ENCODE measurements around the gene ACY1.

ACY1 gene

GRCh38 chr3:51946796-51947195, 36.5 kb upstream of the ACY1 start:
- ChIA-PET POLR2A (no interaction called here), CTCF (interaction anchor here (0.6 to 4.2 kb wide), 3 partner anchors 19 to 57 kb away, joined by 3 to 23 read pairs (median 4); partner anchors contain the start of genes ABHD14A and ABHD14B)
- DNase-seq (ENCODE audit: low read depth, low spot score) = no peak
- H3K4me3 ChIP-seq (ENCODE audit: low read depth, low read length) = no peak overlapping the region
- TF ChIP-seq CTCF (IDR thresholded peaks at IDR 0.05; ENCODE audit: insufficient read depth, low read length, missing control alignments) = no peak

- ChIA-PET POLR2A (no interaction called here), CTCF (interaction anchor here (4.2 kb wide), 1 partner anchor 27 kb away, joined by 23 read pairs; the partner anchor contains the start of genes ABHD14A and ABHD14B)
- no peak for DNase-seq (ENCODE audit: low read depth, low spot score)
- TF ChIP-seq CTCF (IDR thresholded peaks at IDR 0.05; ENCODE audit: insufficient read depth, low read length, missing control alignments) = no peak
- H3K4me3 ChIP-seq (ENCODE audit: low read depth, low read length) = no peak overlapping the region
Measured at GRCh38 chr3:51947215-51947900, 36.0 kb upstream of the ACY1 start.

GRCh38 chr3:51948016-51948580, 35.2 kb upstream of the ACY1 start:
- DNase-seq (ENCODE audit: low read depth, low spot score) = no peak
- no peak for TF ChIP-seq CTCF (IDR thresholded peaks at IDR 0.05; ENCODE audit: insufficient read depth, low read length, missing control alignments)
- H3K4me3 ChIP-seq (ENCODE audit: low read depth, low read length) = no peak overlapping the region
- CTCF ChIA-PET = interaction anchor here (0.6 to 4.2 kb wide), 3 partner anchors 18 to 53 kb away, joined by 3 to 23 read pairs (median 3); partner anchors contain the start of genes ABHD14A, ABHD14B and PCBP4
- POLR2A ChIA-PET = no interaction called here

GRCh38 chr3:51949121-51949520, 34.2 kb upstream of the ACY1 start:
- ChIA-PET POLR2A (no interaction called here), CTCF (interaction anchor here (1.5 to 4.2 kb wide), 3 partner anchors 14 to 25 kb away, joined by 3 to 23 read pairs (median 5); partner anchors contain the start of genes ABHD14A, ABHD14B and PCBP4)
- H3K4me3 ChIP-seq (ENCODE audit: low read depth, low read length) = no peak overlapping the region
- DNase-seq (ENCODE audit: low read depth, low spot score) = no peak
- no peak for TF ChIP-seq CTCF (IDR thresholded peaks at IDR 0.05; ENCODE audit: insufficient read depth, low read length, missing control alignments)

GRCh38 chr3:51950899-51951298, 32.4 kb upstream of the ACY1 start:
- no peak overlapping the region for H3K4me3 ChIP-seq (ENCODE audit: low read depth, low read length)
- CTCF ChIA-PET = interaction anchor here (4.2 to 6.7 kb wide), 3 partner anchors 9 to 23 kb away, joined by 23 to 52 read pairs (median 33); partner anchors contain the start of genes ABHD14A, ABHD14B, PARP3 and RRP9
- no peak for DNase-seq (ENCODE audit: low read depth, low spot score)
- POLR2A ChIA-PET = no interaction called here
- no peak for TF ChIP-seq CTCF (IDR thresholded peaks at IDR 0.05; ENCODE audit: insufficient read depth, low read length, missing control alignments)

GRCh38 chr3:51953445-51953844, 29.9 kb upstream of the ACY1 start:
- no peak for TF ChIP-seq CTCF (IDR thresholded peaks at IDR 0.05; ENCODE audit: insufficient read depth, low read length, missing control alignments)
- ChIA-PET POLR2A (interaction anchor here (0.6 to 2.0 kb wide), 2 partner anchors 12 to 454 kb away, joined by 3 to 4 read pairs; partner anchors contain the start of genes DCAF1, PARP3 and RRP9), CTCF (interaction anchor here (1.6 to 6.7 kb wide), 4 partner anchors 8 to 21 kb away, joined by 3 to 52 read pairs (median 22); partner anchors contain the start of genes ABHD14A, ABHD14B, PARP3 and RRP9)
- no peak overlapping the region for H3K4me3 ChIP-seq (ENCODE audit: low read depth, low read length)
- DNase-seq (ENCODE audit: low read depth, low spot score) = peak; percentile 40

All from AG04449 (cell line).